OCI-LY7 (cell line): ENCODE results near the gene CLCN5. TPM values are rescaled to one million over a fixed set of nuclear protein-coding genes. Genes with fewer than 3 reads are reported as not detected.
A peak's percentile ranks its signal among the peaks of the same experiment; 100 is the strongest.

Source experiments
- BruUV-seq: library from RNA; stranded (reverse); fragments of 400-500 nt; replicated peaks from 2 replicates; lab custom pipeline; 2021; lab: Mats Ljungman, UMichigan
- CTCF ChIA-PET: fragments of 300-600 bp; sonication (Branson Sonifier 250); formaldehyde crosslinking; loops from one replicate; lab custom pipeline; 2022; ENCODE audit warnings: antibody characterized with exemption; ENCODE audit not compliant: unreplicated experiment; lab: Charles Lee
- POLR2A ChIA-PET: fragments of 300-600 bp; sonication (Branson Sonifier 250); formaldehyde crosslinking; loops from one replicate; lab custom pipeline; 2022; ENCODE audit warnings: antibody characterized with exemption; lab: Charles Lee
- DNase-seq: peaks from one replicate; pipeline ENCODE4 v3.0.0-alpha.2; 2015; ENCODE audit warnings: low spot score
- H2AFZ ChIP-seq: fragments of 200-600 bp; sonication (generic), shearing (Covaris generic); 2 replicates; pipeline ENCODE4 v1.6.1; 2014; ENCODE audit warnings: mild to moderate bottlenecking, antibody characterized with exemption, low read length, moderate library complexity
- H3K27ac ChIP-seq: fragments of 200-600 bp; sonication (generic); 2 replicates; pipeline ENCODE4 v1.5.1; 2014; ENCODE audit warnings: mixed run types, low read depth, mild to moderate bottlenecking, moderate library complexity, low read length, inconsistent platforms; ENCODE audit not compliant: poor library complexity, severe bottlenecking
- H3K36me3 ChIP-seq: fragments of 200-600 bp; sonication (generic); 2 replicates; pipeline ENCODE4 v1.6.1; 2014; ENCODE audit warnings: mild to moderate bottlenecking, antibody characterized with exemption, low read length, moderate library complexity, mixed read lengths; ENCODE audit not compliant: insufficient read depth
- H3K4me1 ChIP-seq: fragments of 200-600 bp; sonication (generic); 2 replicates; pipeline ENCODE4 v1.5.1; 2014; ENCODE audit warnings: mild to moderate bottlenecking, low read length; ENCODE audit not compliant: insufficient read depth, poor library complexity, severe bottlenecking
- H3K4me2 ChIP-seq: fragments of 200-600 bp; sonication (generic); 2 replicates; pipeline ENCODE4 v1.6.1; 2014; ENCODE audit warnings: mild to moderate bottlenecking, low read length
- H3K4me3 ChIP-seq: fragments of 200-600 bp; sonication (generic); 2 replicates; pipeline ENCODE4 v1.5.1; 2014; ENCODE audit warnings: mild to moderate bottlenecking, low read depth, low read length; ENCODE audit not compliant: poor library complexity, severe bottlenecking
- H3K79me2 ChIP-seq: fragments of 200-600 bp; sonication (generic); 2 replicates; pipeline ENCODE4 v1.6.1; 2016; ENCODE audit warnings: low read depth, mild to moderate bottlenecking, low read length, moderate library complexity, mixed read lengths; ENCODE audit not compliant: insufficient read depth
- H3K9me2 ChIP-seq: fragments of 200-600 bp; sonication (generic); 2 replicates; pipeline ENCODE4 v1.6.1; 2016; ENCODE audit warnings: mild to moderate bottlenecking, low read length, mixed read lengths; ENCODE audit not compliant: insufficient read depth
- H3K9me3 ChIP-seq: fragments of 200-600 bp; sonication (generic); 2 replicates; pipeline ENCODE4 v1.6.1; 2014; ENCODE audit warnings: mild to moderate bottlenecking, mixed run types, low read length, mixed read lengths
- H4K20me1 ChIP-seq: fragments of 200-600 bp; sonication (generic); 2 replicates; pipeline ENCODE4 v1.6.1; 2014; ENCODE audit warnings: mild to moderate bottlenecking, antibody characterized with exemption, low read length, moderate library complexity, mixed read lengths; ENCODE audit not compliant: insufficient read depth
- EZH2phosphoT487 ChIP-seq: fragments of 200-600 bp; sonication (generic); IDR thresholded peaks from 2 replicates; pipeline ENCODE4 v1.6.1; 2018; ENCODE audit warnings: low read depth, borderline replicate concordance, mild to moderate bottlenecking, mixed run types, antibody characterized with exemption, low read length, moderate library complexity, mixed read lengths
- intact Hi-C: fragments of 100-400 bp; cut with micrococcal nuclease; formaldehyde crosslinking; loops from one replicate; pipeline ENCODE4 v1.10.0; 2022; ENCODE audit not compliant: unreplicated experiment
- total RNA-seq, 2 experiments: library from RNA; depleted of rRNA in 1 of 2; stranded (reverse); fragments of >200 nt in 1 of 2; shearing (Covaris generic) in 1 of 2; gene quantifications; 2 replicates each; pipeline ENCODE4 v1.2.3, GENCODE V29; 2014 to 2022
- TF ChIP-seq, protein P1 (sequence below): fragments of 200-600 bp; sonication (generic); conservative IDR thresholded peaks from 2 replicates; pipeline ENCODE4 v1.5.1; 2014; ENCODE audit warnings: mild to moderate bottlenecking, antibody characterized with exemption, low read length, moderate library complexity, mixed read lengths

CLCN5 gene
- total RNA-seq, 2 experiments from 2014 or later: 4.1 to 5.3 TPM

DNA sequence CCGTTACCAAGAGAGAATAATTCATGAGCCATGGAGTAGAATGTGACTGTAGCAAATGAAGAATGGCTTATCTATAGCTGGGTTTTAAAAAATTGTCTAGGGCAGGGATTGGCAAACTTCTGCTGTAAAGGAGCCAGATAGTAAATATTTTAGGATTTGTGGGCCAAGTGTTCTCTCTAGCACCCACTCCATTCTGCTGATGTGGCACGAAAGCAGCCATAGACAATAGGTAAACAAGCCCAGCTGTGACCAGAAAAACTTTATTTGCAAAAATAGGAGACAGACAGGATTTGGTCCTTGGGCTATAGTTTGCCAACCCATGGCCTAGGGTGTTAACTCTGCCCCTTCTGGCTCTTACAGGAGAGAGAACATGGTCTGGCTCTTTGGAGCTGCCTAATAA is 151.2 kb downstream of the CLCN5 start:
- Histone ChIP-seq H3K9me3 (no peaks in the 10 kb centered on the region), H3K27ac (no peak overlapping the region), H3K9me2 (no peaks in the 10 kb centered on the region), H3K4me1 (no peaks in the 10 kb centered on the region), H3K4me3 (no peak overlapping the region), H2AFZ (no peak overlapping the region), H4K20me1 (no peaks in the 10 kb centered on the region), H3K36me3 (no peaks in the 10 kb centered on the region), H3K79me2 (no peaks in the 10 kb centered on the region), H3K4me2 (no peak overlapping the region)
- ChIA-PET CTCF (no interaction called here), POLR2A (no interaction called here)
- TF ChIP-seq, protein P1, sequence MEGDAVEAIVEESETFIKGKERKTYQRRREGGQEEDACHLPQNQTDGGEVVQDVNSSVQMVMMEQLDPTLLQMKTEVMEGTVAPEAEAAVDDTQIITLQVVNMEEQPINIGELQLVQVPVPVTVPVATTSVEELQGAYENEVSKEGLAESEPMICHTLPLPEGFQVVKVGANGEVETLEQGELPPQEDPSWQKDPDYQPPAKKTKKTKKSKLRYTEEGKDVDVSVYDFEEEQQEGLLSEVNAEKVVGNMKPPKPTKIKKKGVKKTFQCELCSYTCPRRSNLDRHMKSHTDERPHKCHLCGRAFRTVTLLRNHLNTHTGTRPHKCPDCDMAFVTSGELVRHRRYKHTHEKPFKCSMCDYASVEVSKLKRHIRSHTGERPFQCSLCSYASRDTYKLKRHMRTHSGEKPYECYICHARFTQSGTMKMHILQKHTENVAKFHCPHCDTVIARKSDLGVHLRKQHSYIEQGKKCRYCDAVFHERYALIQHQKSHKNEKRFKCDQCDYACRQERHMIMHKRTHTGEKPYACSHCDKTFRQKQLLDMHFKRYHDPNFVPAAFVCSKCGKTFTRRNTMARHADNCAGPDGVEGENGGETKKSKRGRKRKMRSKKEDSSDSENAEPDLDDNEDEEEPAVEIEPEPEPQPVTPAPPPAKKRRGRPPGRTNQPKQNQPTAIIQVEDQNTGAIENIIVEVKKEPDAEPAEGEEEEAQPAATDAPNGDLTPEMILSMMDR: no peak
- TF ChIP-seq EZH2phosphoT487: no peak
- DNase-seq: no peak
- BruUV-seq: no TSS peak
- intact Hi-C loops: no loop called here

DNA sequence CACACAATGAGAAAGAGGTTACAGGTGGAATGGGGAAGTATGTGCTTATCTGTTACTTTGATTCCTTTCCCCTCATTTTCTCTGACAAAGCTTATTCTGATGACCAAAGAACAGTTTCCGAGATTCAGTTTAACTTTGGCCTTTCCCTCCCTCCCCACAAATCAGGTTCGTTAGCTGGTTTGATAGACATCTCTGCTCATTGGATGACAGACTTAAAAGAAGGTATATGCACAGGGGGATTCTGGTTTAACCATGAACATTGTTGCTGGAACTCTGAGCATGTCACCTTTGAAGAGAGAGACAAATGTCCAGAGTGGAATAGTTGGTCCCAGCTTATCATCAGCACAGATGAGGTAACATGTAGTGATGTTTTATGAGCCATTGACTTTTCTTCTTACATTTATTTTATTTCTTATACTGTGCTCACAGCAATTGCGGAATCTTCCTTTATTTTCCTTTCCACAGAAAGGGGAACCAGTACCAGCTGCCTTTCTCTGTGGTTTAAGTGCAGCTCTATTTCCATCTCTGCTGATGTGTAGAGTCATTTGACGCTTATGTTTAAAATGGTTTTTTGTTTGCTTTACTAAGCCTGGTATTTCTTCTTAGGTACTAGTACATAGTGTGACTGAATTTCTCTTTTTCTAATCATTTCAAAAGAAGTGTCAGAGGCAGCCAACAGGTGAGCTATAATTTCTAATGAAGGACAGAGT is 153.4 kb downstream of the CLCN5 start:
- BruUV-seq: no TSS peak
- H2AFZ ChIP-seq: no peak overlapping the region
- CTCF ChIA-PET: no interaction called here
- POLR2A ChIA-PET: no interaction called here
- H3K4me1 ChIP-seq: no peaks in the 10 kb centered on the region
- no peaks in the 10 kb centered on the region for H4K20me1 ChIP-seq
- no peaks in the 10 kb centered on the region for H3K79me2 ChIP-seq
- intact Hi-C loops: no loop called here
- no peak for DNase-seq
- no peaks in the 10 kb centered on the region for H3K9me2 ChIP-seq
- no peaks in the 10 kb centered on the region for H3K36me3 ChIP-seq
- TF ChIP-seq, protein P1: no peak
- no peak for TF ChIP-seq EZH2phosphoT487
- H3K4me2 ChIP-seq: no peak overlapping the region
- no peak overlapping the region for H3K4me3 ChIP-seq
- no peak overlapping the region for H3K27ac ChIP-seq
- no peaks in the 10 kb centered on the region for H3K9me3 ChIP-seq

DNA sequence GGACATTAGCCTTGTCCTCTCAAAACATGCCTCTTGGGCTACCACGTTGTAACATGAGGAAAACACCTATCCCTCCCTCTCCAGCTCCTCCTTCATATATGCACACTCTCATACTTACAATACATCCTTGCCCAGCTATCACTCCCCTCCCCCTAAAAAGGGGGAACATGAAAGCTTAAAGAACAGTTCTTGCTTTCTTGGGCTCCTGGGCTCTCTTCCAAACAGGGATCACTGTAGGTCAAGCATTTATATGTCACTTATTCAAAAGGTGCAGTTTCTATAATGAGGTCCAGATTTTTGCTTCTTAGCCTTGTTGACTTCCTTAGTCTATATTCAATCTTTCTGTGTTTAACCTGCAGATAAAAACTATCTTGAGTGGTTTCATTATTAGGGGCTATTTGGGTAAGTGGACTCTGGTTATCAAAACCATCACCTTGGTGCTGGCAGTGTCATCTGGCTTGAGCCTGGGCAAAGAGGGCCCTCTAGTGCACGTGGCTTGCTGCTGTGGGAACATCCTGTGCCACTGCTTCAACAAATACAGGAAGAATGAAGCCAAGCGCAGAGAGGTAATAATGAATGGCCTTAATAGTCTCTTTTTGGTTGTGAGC is 159.0 kb downstream of the CLCN5 start:
- intact Hi-C loops: no loop called here

More for the DNA sequence above, 159.0 kb downstream of the CLCN5 start:
- no peak for DNase-seq
- Histone ChIP-seq H3K27ac (no peak overlapping the region), H4K20me1 (no peaks in the 10 kb centered on the region), H2AFZ (no peak overlapping the region), H3K36me3 (no peaks in the 10 kb centered on the region; the same call in 1 of the 2 replicates), H3K4me2 (no peak overlapping the region), H3K79me2 (no peaks in the 10 kb centered on the region), H3K4me3 (no peak overlapping the region), H3K9me2 (no peaks in the 10 kb centered on the region), H3K9me3 (no peaks in the 10 kb centered on the region), H3K4me1 (no peaks in the 10 kb centered on the region)
- ChIA-PET POLR2A (interaction anchor here (0.6 kb wide), 1 partner anchor 1556 kb away, joined by 3 read pairs; no protein-coding TSS in a partner anchor), CTCF (no interaction called here)
- BruUV-seq: no TSS peak
- TF ChIP-seq, protein P1: peak; percentile 30; the same call in 1 of the 2 replicates
- TF ChIP-seq EZH2phosphoT487: no peak
